Right forelimb (tissue), 1 donor: ENCODE measurements around the gene RHBG.

Source experiments
- DNase-seq: peaks from one replicate; pipeline ENCODE4 v3.0.0-alpha.2; 2018

The RHBG gene

GRCh38 chr1:156409439-156409838, 40.4 kb downstream of the RHBG start:
- DNase-seq = no peak

DNA sequence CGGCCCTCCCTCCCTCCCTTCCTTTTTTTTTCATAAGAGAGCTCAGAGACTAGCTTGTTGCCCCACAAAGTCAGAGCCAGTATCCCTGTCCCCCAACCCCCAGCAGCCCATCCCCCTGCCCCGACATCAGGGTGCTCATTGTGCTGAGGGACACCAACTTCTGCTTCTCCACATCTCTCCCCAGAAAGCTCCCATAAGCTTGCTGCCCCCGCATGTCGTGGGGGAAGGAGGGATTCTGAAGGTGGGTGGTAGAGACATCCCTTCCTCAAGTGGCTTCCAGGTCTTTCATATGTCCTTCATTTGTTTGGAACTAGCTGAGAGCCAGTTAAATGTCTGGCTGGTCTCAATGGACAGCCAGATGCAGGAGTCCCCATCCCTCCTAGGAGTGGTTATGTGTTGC, 41.2 kb downstream of the RHBG start:
- DNase-seq = no peak

DNA sequence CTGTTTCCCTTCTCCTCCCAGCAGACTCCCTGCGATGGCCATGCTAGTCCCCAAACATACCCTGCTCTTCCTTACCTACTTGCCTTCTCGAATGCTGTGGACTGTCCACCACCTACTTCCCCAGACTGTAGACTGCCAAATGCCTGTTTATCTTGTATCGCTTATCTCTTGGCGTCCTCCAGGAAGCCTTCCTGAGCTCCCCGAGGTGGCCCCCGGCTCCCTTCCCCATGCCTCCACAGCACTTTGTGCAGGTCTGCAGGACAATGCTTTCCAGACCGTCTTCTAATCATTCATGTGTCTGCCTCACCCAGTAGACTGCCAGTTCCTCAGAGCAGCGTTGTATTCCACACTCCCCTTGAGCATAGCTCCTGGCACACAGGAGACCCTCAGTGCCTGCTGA, 41.7 kb downstream of the RHBG start:
- DNase-seq = no peak

GRCh38 chr1:156412653-156413321, 43.8 kb downstream of the RHBG start:
- no peak for DNase-seq

- DNase-seq = no peak
Observed at GRCh38 chr1:156413391-156414246, 44.6 kb downstream of the RHBG start.

DNA sequence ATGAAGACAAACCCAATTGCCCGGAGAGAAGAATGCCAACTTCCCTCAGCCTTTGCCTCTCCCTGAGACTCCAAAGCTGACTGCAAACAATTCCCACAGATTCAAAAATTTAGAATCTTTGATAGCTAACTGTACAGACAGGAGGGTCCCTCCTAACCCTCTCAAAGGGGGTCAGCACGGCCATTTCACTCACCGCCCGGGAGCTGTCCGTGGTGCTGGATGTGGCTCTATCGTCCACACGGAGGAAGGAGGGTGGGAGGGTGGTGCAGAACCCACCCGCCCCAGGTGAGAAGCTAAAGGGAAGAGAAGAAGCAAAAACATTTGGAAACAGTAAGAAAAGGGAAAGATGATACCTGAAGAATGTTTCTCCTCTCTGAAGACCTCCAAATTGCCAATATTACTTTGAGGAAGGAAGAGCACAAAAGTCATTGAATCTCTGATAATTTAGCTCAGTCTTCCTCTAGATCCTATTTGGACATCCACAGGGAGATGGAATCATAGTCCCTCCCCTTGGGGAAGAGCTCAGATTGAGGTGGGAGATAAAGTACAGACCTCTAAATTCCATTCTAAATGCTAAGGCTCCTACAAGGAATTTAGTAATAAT, 45.6 kb downstream of the RHBG start:
- DNase-seq = no peak

DNA sequence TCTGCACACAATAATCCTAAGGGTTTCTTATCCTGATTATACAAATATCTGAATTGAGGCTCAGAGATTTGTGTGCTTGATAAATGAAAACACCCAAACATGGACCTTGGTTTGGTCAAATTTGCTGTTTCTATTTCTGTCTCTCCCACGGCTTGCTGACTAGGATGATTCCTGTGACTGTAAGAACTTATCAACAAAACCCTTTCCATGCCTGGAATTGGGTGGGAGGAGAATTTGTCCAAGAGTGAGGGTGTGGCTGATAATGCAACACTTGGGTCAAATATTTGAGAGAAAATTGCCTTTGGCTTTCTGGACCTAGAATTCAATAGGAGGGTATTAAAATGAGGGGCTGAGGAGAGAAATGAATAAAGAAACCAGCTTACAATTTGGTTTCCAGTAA, 48.0 kb downstream of the RHBG start:
- DNase-seq = no peak

DNA sequence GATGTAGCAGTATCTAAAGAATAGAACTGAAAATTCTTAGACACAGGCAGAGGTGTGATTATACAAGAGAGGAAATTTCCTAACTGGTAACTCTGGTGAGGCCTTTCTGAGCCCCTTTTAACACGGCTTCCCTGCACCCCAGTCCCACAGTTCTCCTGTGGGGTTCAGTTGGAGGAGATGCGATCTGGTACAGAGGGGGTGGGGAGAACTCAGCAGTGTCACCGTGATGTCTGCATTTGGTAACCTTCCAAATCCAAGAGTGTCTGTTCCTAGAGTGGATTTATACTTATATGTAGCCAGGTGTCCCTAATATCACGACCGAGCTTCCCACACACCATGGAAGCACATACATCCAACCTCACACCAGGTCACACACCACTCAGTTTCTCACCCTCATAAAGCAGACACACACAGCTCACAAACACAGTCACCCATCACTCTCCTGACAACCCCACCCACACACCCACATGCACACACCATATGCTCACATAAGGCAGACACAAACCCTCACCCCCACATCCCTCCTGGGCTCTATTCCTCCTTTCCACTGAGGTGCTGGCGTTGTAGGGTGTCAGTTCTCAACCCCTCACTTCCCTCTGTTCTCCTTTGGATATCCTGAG, 48.5 kb downstream of the RHBG start:
- DNase-seq = no peak

GRCh38 chr1:156418416-156419070, 49.5 kb downstream of the RHBG start:
- no peak for DNase-seq

- no peak for DNase-seq
Observed at GRCh38 chr1:156419854-156420204, 50.8 kb downstream of the RHBG start.

GRCh38 chr1:156420205-156421061, 51.4 kb downstream of the RHBG start:
- no peak for DNase-seq

DNA sequence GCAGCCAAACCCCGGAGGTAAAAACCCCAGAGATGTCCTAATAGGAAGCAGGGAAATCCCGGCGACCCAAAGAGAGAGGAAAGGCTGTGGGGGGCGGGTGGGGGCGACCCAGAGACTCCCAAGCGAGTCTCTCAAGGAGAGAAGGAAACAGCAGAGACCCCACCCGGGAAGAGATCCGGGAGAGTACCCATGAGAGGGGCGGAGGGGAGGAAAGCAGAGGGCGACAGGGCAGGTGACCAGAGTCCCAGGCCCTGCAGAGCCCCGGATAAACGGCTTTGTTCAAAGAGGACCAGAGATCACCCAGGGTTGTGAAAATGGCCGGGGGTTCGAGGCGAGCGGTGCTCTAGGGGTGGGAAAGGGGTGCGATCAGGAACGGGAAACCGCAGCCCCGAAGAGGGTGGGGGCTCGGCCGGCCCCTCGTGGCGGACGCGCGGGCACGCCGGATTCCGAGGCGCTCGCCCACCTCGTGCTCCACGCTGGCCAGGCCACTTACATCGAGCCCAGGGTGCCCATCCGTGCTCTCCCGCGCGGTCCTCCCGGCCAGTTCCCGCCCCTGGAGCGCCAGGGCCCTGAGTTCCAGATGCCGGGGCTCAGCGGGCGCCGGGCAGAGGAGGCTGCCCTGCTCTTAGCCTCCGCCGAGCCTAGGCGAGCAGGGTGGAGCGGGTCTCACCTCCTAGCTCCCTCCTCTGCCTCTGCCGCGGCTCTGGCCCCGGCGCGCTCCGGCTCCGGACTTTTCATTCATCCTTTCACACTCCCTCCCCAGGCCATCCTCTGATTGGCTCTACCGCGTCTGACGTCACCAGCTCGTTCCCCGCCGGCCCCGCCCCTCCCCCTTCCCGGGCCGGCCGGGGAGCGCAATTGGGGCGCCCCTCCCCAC, 52.3 kb downstream of the RHBG start:
- peak; percentile 75 for DNase-seq

DNA sequence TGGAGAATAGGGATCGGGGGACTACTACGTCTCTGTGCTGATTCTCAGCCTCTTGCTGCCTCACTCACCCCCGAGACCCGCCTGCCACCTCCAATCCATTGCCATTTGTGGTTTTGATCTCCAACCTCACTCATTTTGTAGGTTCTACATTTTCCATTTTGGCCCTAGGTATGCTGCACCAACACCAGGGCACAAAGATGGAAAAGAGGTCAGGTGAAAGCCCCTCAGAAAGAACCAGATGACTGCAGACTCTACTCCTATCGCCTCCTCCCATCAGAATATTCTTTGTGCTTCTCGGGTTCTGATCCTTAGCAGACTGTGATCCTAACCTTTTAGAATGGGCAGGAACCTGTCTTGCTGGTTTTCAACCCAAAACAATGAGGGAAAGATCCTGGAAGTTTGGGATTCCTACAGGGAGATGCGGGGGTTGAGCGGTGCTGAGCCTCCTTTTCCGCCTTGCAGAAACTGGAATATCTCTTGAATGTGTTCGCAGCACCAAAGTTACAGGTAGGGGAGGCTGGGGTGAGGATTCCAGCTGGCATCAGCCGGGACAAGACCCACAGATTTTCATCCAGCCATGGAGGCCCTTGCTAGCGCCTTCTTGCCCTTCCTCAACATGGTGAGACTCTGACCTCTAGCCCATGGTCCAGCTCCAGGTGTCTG, 53.1 kb downstream of the RHBG start:
- DNase-seq = no peak

- DNase-seq = no peak
Observed at GRCh38 chr1:156422602-156423091, 53.6 kb downstream of the RHBG start.

DNA sequence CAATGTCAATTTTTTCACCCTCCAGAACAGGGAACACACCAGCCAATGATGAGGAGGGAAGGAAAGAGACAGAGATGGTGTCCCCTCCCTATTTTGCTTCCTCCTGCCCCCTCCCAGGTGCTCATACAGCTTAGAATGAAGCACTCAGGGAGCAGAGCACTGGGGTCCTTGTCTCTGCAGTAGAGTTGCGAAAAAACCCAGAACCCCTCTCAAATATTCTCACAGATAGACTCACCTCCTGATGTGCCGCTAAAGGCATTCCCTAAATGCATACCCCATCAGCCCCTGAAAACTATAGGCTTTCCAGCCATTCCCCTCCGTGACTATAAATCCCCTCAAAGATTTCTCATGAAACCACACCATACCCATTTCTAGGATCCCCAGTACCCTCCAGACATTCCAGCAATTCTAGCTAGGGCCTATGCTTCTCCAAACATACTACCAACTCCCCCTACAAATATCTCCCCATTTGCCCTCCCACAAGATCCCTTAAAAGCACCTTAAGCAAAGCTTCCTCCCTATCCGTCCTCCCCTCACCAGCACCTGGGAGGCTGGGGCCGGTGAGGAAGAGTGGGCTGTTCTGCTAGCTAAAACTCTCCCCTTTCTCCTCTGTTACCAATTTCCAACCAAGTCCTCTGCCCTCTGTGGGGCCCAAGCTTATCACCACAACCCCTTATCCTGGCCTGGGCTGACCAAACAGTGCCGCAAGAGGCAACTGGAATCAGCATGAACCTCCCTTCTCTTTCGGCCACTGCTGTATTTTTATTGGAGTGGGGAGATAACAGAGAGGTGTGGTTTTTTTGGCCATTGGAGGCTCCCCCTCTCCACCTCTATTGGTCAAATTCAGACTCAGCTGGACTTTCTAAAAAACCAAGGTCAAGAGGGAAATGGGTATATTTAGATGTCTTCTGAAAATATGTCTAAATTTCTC, 54.7 kb downstream of the RHBG start:
- DNase-seq = no peak

GRCh38 chr1:156424806-156425432, 55.9 kb downstream of the RHBG start:
- no peak for DNase-seq

GRCh38 chr1:156425943-156426342, 56.9 kb downstream of the RHBG start:
- DNase-seq = no peak

GRCh38 chr1:156427957-156428356, 58.9 kb downstream of the RHBG start:
- DNase-seq = no peak
